SIG-M5 treated with dmso at 0.1 percent for 504 hours (cell line): ENCODE results near the gene CYP2W1.

Source experiments
- DNase-seq: peaks from one replicate; lab custom pipeline; 2025; ENCODE audit not compliant: unreplicated experiment; lab: John Stamatoyannopoulos, UW

The CYP2W1 gene

GRCh38 chr7:964401-965231 lies 18.4 kb upstream of the CYP2W1 start:
- peak; percentile 71 for DNase-seq

- DNase-seq, result no peak
Measured at GRCh38 chr7:966291-967069, 16.5 kb upstream of the CYP2W1 start.

- DNase-seq, result no peak
Measured at GRCh38 chr7:967361-968082, 15.5 kb upstream of the CYP2W1 start.

GRCh38 chr7:968205-969105 lies 14.5 kb upstream of the CYP2W1 start:
- DNase-seq, result no peak

- no peak for DNase-seq
Measured at GRCh38 chr7:969403-969802, 13.6 kb upstream of the CYP2W1 start.

GRCh38 chr7:970744-971143 lies 12.2 kb upstream of the CYP2W1 start:
- no peak for DNase-seq

GRCh38 chr7:972110-972509 lies 10.9 kb upstream of the CYP2W1 start:
- DNase-seq, result no peak

- no peak for DNase-seq
Measured at GRCh38 chr7:972676-973309, 10.2 kb upstream of the CYP2W1 start.

GRCh38 chr7:973312-973711 lies 9.7 kb upstream of the CYP2W1 start:
- DNase-seq, result no peak

GRCh38 chr7:974172-974571 lies 8.8 kb upstream of the CYP2W1 start:
- DNase-seq, result peak; percentile 50

- peak; percentile 82 for DNase-seq
Measured at GRCh38 chr7:974820-975681, 7.9 kb upstream of the CYP2W1 start, which contains the start of gene COX19. COX19 (minus strand) TSS chr7:975549; CDS start chr7:975509, 40 bp downstream.

- no peak for DNase-seq
Measured at GRCh38 chr7:975702-976473, 7.1 kb upstream of the CYP2W1 start.

- no peak for DNase-seq
Measured at GRCh38 chr7:976901-977325, 6.1 kb upstream of the CYP2W1 start.

- DNase-seq, result no peak
Measured at GRCh38 chr7:977326-978048, 5.5 kb upstream of the CYP2W1 start.

GRCh38 chr7:978049-978346 lies 5.0 kb upstream of the CYP2W1 start:
- DNase-seq, result no peak

- no peak for DNase-seq
Measured at GRCh38 chr7:978416-979091, 4.4 kb upstream of the CYP2W1 start.

GRCh38 chr7:979151-979550 lies 3.8 kb upstream of the CYP2W1 start:
- no peak for DNase-seq
